Loucy (cell line): ENCODE results near the gene MITD1.

Experiments used
- EZH2phosphoT487 ChIP-seq: fragments of 200-600 bp; IDR thresholded peaks from 2 replicates; pipeline ENCODE4 v1.6.1; 2018; ENCODE audit warnings: antibody characterized with exemption, mild to moderate bottlenecking, moderate library complexity, borderline replicate concordance
- TF ChIP-seq, protein P1 (sequence below): fragments of 200-600 bp; sonication (generic); conservative IDR thresholded peaks from 2 replicates; pipeline ENCODE4 v1.5.1; 2014; ENCODE audit warnings: mild to moderate bottlenecking, antibody characterized with exemption, low read length

DNA sequence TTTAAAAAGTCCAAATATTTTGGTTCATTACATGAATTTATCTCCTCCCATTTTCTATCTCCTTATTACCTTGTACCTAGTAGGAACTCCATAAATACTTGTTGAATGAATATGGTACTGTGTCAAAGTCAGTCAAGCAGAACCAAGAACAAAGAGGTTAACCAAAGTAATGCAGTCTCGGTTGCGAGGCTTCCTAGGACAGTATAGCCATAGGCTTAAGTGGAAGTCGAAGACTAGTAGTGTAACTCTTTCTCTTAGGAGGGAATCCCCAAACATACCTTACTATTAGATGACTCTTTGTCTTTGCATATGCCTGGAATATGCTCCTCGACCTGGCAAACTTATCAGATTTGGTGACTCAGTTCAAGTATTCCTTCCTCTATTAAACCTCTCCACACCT is 21.3 kb downstream of the MITD1 start:
- TF ChIP-seq, protein P1, sequence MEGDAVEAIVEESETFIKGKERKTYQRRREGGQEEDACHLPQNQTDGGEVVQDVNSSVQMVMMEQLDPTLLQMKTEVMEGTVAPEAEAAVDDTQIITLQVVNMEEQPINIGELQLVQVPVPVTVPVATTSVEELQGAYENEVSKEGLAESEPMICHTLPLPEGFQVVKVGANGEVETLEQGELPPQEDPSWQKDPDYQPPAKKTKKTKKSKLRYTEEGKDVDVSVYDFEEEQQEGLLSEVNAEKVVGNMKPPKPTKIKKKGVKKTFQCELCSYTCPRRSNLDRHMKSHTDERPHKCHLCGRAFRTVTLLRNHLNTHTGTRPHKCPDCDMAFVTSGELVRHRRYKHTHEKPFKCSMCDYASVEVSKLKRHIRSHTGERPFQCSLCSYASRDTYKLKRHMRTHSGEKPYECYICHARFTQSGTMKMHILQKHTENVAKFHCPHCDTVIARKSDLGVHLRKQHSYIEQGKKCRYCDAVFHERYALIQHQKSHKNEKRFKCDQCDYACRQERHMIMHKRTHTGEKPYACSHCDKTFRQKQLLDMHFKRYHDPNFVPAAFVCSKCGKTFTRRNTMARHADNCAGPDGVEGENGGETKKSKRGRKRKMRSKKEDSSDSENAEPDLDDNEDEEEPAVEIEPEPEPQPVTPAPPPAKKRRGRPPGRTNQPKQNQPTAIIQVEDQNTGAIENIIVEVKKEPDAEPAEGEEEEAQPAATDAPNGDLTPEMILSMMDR = no peak
- TF ChIP-seq EZH2phosphoT487 = no peak
